Measurements from ENCODE around the gene SDK1.

Gene SDK1

DNA sequence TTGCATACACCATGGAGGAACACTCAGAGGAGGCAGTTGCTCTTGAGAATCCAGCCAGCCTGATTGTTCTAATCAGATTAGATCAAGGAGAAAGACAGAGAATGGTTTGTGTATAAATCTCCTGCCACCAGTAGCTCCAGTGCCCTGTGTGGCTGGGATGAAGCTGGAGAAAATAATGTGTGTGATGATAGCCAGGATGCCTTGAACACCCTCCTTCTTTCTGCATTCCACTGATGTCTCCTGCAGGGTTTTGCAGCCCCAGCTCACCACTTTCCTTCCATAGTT, 766.4 kb downstream of the SDK1 start:
- no peak for DNase-seq (ENCODE audit: low read depth in 2 of 3, low spot score in 2 of 3)

DNA sequence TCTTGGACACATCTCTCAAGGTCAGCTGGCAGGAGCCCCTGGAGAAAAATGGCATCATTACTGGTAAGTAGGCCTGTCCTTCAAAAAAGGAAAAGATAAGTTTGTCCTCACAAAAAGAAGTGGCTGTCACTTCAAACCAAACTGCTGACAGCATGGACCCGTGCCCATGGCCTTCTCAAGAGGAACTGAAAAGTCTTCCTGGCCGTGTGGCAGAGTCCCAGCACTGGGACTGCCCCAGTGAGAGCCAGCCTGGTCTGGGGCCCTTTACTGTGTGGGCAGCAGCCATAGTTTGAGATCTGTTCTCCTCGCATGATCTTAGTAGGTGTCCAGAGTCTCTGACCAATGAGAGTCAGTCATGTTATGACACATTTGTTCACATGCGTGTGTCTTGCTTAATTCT, 766.8 kb downstream of the SDK1 start:
- DNase-seq (ENCODE audit: low read depth in 2 of 3, low spot score in 2 of 3) = no peak

DNA sequence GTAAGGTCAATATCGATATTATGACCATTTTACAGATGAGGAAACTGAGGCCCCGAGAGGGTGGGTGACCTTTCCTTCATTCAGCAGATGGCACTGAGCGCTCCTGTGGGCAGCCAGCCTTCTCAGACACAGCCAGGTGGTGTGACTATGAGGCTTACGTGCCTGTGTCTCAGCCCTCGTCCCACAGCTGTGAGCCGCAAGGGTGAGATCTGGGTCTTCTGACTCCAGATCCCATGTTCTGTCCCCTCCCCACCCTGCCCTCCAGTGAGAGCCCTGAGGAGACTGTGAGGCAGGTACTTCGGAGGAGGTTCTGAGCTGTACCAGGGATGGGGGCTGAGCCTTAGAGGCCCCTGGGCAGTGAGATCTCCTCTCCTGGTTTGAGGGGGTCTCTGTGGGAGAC, 767.2 kb downstream of the SDK1 start:
- DNase-seq (ENCODE audit: low read depth in 2 of 3, low spot score in 2 of 3) = no peak

DNA sequence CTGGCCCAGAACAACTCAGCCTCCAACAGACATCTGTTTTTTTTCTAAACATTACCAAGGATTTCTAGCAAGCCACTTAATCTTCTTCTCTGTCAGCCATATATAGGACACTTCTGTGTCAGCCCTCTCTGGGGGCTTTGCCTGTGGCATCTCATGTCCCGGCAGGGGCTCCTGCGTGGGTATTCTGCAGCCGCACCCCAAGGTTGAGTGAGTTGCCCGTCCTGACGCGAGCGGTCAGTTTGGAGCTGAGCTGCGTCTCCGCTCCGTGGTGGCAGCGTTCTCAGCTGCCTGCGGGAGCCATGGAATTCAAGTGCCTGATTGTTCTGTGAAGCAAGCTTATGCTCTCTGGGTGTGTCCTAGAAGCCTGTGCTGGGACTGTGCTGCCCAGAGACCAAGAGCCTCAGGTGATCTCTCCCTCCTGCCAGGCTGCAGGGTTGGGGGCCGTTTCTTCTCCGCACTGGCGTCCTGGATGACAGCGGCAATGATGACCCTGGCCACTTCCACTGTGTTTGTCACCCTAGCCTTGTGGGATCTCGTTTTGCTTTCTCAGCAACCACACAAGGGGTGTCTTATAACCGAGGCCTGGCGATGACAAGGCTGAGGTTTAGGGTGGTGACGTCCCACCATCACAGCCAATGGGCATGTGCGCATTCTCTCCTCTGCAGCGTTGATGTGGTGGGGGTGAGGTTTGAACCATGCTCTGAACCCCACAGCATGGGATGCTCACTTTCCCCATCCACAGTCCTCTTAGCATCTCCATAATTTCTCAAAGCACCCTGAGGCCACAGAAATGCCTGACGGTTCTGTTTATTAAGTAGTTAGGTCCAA, 768.4 kb downstream of the SDK1 start:
- no peak for DNase-seq (ENCODE audit: low read depth in 2 of 3, low spot score in 2 of 3)

DNA sequence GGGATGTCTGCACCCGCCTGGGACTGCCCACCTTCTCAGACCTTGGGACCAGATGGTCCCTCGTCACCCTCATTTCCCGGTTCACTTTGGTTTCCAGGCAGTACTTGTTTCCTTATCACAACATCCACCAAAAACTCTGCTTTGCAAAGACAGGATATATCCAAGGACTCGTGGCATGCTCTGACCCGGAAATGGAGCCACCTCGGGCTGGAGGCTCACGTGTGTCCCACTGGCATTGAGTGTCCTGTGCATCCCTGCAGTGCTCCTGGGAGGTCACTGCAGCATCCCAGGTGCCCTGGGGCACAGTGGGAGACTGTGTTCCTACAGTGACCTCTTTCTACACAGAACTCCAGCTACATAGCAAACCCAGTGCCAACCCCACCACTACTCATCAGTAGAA, 769.2 kb downstream of the SDK1 start:
- no peak for DNase-seq (ENCODE audit: low read depth in 2 of 3, low spot score in 2 of 3)

DNA sequence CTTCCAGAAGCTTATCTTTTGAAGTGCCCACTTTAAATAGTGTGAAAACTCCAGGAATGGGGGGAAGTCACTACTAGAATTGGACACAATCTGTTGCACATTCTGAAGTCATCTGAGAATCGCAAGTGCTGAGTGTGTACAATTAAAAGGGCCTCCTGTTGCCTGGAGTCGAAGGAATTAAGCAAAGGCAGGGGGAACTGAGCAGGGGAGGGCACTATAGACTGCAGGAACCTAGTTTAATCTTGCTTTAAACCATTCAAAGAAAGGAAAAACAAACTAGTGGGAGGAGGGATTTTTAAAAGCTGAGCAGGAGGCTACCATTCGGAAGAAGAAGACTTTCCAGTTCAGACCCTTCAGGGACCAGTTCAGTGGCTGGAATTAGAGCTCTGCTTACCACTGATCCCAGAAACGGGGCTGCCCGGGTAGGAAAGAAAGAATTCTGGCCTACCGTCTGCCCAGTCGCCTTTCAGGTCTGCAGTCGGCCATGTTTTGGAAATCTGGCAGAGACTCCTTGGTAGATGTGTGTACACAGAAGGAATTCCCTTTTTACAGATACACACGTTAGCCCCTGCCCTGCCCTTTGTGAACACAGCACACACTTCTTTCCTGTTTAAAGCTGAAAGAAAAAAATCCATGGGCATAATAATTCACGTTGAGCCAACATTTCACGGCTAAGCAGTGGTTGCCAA, 770.5 kb downstream of the SDK1 start:
- DNase-seq (ENCODE audit: low read depth in 2 of 3, low spot score in 2 of 3) = no peak

DNA sequence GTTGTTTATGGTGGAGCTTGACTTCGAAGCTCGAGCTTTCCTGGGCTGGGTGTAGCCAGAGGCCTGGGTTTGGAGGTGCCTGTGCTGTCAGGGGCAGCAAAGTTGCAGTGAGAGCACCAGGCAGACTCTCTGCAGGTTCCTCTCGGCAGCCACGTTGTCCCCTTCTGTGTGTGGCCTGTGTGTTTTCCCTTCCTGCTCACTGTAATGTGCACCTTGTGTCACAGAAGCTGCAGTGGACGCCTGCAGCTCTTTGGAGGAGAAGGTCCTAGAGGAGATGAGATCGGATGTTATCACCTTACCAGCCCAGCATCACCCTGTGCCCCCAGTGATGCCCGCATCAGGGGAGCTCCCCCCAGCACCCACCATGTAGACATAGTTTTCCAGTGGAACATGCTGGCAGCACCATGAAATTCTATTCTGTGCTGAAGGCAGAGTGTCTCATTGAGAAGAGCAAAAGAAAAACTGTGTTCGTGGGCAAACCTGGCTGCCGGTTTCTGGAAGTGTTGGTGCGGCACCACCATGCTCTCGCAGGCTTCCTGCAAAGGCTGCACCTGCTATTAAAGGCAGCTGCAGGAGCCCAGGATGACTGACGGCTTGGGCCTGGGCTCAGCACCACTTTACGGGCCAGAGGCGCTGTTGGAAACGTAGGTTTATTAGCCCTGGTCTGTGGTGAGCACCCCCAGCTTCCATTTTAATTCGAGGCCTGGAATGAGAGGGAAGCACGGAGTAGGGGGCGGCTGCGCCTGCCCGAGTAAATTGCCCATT, 771.3 kb downstream of the SDK1 start:
- no peak for DNase-seq (ENCODE audit: low read depth in 2 of 3, low spot score in 2 of 3)

DNA sequence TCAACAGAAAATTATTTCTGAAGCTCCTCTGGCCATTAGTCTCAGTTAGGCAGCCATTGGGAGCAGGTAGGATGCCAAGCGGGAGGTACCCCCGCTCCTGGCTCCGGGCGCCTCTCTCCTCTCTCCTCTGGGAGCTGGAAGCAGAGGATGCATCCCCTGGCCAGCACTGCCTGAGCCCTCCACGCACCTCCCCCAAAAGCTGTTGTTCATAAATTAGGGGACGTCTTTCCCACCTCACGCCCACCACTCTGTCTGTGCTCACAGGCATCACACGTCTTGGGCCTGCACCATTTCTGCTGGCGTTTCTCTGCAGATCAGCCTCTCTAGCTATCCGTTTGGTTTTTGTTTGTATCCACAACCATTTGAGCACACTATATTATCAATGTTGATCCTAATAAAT, 772.0 kb downstream of the SDK1 start:
- no peak for DNase-seq (ENCODE audit: low read depth in 2 of 3, low spot score in 2 of 3)

DNA sequence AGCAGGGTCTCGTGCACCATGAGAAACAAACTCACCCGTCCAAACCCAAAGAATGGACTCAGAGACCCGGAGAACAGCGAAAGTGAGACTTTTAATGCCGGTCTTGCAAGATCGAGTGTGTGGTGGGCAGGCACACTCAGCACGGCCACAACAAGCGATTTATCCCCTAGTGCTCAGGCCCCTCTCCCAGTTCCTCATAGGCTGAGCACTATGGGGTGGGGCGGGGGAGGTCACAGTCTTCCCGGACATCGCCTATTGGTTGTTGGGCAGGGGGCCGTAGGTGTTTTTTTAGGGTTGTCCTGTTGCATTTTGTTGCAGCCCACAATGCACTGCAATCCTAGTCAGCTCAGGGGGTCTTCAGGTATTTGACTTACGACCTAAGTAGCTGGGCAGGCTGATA, 772.7 kb downstream of the SDK1 start:
- DNase-seq (ENCODE audit: low read depth in 2 of 3, low spot score in 2 of 3) = no peak

DNA sequence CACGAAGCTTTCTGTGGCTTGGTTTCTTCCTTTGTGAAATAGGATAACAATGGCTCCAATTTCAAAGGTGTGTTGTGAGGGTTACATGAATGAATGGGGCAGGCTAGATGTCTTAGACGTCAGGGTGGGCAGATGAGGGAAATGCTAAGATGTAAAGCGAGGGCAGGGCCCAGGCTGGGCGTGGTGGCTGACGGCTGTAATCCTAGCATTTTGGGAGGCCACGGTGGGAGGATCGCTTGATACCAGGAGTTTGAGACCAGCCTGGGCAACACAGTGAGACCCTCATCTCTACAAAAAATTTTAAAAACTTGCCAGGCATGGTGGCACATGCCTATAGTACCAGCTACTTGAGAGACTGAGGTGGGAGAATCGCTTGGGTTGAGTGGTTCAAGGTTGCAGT, 773.4 kb downstream of the SDK1 start:
- no peak for DNase-seq (ENCODE audit: low read depth in 2 of 3, low spot score in 2 of 3)

DNA sequence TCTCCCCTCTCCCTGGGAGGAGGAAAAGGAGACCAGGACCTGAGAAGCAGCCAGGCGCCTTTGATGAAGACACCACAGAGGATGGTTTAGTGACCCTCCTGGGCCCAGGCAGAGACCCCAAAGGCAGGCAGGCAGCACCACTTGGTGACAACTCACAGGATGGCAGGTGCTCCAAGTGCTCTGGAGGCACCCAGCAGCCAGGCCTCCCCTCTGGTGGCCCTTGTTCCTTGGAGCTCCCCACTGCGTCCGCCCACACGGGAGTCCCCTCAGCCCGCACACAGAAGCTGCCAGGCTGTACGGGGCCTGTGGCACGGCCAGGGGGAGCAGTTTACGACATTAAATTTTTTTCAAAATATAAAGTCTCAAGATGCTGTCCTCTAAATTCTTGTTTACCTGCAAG, 773.9 kb downstream of the SDK1 start:
- no peak for DNase-seq (ENCODE audit: low read depth in 2 of 3, low spot score in 2 of 3)

DNA sequence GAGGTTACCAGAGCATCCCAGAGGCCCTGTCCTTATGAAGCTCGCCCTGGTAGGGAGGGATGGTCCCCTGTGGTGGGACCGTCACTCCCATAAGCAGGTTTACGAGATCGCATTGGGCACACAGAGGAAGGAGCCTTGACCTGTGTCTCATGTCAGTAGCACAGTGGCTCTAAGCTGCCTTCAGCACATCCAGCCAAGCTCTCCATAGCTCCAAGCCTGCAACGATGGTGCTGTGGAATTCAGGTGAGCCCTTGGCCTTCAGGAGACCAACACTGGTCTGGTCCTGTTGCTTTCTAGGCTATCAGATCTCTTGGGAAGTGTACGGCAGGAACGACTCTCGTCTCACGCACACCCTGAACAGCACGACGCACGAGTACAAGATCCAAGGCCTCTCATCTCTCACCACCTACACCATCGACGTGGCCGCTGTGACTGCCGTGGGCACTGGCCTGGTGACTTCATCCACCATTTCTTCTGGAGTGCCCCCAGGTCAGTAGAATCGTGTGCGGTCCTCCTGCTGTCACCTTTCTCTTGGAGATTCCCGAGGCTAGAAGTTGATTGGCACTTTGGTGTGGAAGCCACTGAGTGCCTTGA, 775.7 kb downstream of the SDK1 start:
- DNase-seq (ENCODE audit: low read depth in 2 of 3, low spot score in 2 of 3) = no peak

DNA sequence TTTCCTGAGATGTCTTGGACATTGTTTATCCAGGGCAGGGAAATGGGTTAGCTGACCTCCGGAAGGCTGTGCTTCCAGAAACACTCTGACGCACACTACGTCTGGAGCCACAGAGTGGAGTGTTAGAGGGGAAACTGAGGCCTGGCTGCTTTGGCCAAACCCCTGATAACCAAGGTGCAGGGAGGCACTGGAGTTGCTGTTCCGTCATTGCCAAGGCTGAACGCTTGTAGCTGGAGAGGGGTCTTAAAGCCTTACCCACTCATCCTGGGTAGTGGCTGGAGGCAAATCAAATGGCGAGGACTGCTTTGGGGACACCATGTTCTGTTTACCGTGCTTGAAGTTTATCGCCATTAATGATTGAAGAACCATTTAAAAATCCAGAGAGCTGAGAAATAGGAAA, 776.9 kb downstream of the SDK1 start:
- no peak for DNase-seq (ENCODE audit: low read depth in 2 of 3, low spot score in 2 of 3)

DNA sequence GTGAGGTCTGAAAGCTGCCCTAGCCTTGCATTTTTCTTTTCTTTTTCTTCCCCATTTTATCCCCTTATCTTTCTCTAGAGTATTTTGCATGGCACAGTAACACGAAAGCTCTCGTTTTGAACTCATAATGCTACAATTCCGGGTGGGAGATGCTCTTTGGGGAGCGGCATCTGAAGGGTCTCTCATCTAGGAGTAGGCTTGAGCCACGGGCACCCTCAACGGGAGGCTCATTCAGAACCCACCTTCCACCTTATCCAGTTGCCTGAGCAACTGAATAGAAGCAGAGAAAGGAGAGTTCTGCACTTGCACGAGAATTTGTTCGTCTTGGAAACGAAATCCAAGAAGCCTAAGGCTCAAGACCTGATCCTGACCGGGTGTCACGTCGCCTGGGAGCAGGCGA, 777.5 kb downstream of the SDK1 start:
- no peak for DNase-seq (ENCODE audit: low read depth in 2 of 3, low spot score in 2 of 3)

DNA sequence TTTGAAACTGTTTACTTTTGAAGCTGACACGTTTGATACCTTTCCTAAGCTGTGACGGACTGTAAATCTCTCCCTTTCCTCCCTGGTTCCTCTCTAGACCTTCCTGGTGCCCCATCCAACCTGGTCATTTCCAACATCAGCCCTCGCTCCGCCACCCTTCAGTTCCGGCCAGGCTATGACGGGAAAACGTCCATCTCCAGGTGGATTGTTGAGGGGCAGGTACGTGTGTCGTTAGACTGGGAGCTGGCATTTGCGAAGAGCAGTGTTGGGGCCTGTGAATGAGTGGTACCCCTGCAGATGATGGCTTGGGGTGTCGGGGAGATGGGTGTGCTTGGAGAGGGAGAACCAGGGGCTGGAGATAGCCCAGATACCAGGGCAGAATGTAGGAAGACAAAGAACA, 778.3 kb downstream of the SDK1 start:
- DNase-seq (ENCODE audit: low read depth in 2 of 3, low spot score in 2 of 3) = no peak

DNA sequence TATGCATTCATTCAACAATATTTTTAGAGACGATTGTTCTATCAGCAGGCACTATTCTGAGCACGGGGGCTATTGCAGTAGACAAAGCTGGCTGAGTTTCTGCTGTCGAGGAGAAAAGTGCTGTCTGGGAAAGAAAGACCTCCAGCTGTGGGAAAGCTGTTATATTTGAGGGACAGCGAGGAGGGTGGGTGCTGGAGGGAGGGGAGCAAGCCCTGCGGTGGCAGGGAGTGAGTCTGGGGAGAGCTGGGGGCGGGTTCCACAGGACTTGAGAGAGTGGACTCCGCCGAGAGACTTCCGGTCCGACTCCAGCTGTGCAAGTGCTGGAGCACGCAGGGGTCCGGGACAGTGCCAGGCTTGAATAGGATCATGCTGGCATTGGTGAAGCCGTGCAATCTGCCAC, 778.9 kb downstream of the SDK1 start:
- DNase-seq (ENCODE audit: low read depth in 2 of 3, low spot score in 2 of 3) = no peak

DNA sequence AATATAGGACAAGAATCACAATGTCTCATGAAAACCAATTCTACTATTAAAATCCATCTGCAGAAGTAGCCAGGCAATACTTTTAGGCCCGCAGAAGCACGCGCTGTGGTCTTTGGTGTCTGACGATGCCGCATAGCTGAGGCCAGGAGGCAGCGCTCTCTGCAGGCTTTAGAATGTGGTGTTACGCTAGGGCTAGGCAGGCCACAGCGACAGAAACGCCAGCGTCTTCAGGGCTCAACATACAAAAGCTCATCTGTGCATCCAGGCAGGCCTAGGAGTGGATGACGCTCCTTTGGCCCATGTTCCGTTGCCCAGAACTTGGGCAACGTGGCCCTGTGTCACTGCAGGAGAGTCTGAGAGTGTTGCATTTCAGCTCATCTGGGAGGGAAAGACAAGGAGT, 779.9 kb downstream of the SDK1 start:
- no peak for DNase-seq (ENCODE audit: low read depth in 2 of 3, low spot score in 2 of 3)

DNA sequence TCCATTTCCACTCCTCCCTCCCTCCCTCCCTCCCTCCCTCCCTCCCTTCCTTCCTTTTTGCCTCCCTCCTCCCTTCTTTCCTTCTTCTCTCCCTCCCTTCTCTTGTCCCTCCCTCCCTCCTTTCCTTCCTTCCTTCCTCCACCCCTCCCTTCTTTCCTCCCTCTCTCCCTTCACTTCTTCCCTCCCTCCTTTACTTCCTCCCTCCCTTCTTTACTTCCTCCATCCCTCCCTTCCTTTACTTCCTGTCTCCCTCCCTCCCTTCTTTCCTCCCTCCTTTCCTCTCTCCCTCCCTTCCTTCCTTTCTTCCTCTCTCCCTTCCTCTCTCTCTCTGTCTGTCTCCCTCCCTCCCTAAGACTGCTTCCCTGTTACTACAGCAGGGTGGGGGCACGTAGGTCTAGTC, 782.5 kb downstream of the SDK1 start:
- no peak for DNase-seq (ENCODE audit: low read depth in 2 of 3, low spot score in 2 of 3)

DNA sequence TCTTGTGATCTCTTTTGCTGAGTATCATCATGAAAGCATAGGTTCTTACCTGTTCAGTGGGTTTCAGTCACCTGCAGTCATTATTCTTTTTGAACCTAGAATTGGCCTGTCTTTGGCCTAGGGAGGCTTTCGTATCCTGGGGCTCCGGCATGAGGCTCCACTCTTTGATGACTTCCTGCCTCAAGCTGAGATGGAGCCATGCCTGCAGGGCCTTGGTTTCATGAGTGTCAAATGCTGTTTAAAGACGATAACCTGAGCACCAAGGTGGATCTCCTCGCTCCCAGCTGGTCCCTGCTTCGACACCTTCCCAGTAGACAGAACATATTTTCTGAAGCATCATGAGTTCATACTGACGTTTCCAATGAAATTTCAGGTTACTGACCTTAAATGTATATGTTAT, 783.2 kb downstream of the SDK1 start:
- no peak for DNase-seq (ENCODE audit: low read depth in 2 of 3, low spot score in 2 of 3)

DNA sequence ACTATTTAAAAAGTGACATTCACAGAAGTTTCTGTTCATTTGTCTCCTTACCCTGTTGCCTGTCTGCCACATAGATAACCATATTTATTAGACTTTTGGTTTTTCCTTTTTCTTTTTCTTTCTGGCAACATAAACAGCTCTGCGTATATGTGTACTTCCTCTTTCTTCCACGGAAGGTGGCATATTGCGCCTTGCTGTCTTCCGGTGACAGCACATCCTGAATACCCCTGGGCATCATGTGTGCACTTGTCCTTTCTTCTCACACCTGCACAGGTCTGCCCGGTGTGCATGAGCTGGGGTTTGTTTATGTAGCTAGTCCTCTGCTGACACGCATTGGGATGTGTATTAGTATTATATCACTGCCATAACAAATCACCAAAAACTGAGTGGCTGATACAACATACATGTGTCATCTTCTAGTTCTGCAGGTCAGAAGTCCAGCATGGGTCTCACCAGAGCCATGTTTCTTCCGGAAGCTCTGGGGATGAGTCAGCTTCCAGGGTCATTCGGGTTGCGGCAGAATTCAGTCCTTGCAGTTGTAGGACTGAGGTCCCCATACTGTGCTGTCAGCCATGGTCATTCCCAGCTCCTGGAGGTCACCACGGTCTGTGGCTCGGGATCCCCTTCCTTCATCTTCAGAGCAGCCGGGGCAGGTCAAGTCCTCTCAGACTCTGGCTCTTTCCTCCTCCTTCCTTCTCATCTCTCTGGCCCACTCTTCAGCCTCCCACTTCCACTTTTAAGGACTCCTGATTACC, 785.1 kb downstream of the SDK1 start:
- DNase-seq (ENCODE audit: low read depth in 2 of 3, low spot score in 2 of 3) = no peak

DNA sequence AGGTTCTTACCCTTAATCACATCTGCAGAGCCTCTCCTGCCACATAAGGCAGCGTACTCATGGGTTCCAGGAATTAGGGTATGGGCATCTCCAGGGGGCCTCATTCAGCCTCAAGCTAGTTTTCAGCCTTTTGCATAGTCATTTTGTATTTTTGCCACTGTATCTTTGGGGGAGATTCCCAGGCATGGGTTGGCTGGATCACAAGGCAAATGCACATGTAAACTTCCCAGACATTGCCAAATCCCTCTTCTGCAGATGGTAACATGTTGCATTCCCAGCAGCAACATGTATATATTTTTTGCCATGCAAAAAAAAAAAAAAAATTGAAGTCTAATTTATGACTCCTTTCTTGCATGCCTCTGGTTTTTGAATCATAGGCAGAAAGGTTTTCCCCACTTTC, 785.7 kb downstream of the SDK1 start:
- no peak for DNase-seq (ENCODE audit: low read depth in 2 of 3, low spot score in 2 of 3)
